A673 (cell line): Measurements from ENCODE around the gene SOX21. TPM values are rescaled to one million over a fixed set of nuclear protein-coding genes. Genes with fewer than 3 reads are reported as not detected.

Experiments
- BruUV-seq: library from RNA; stranded (reverse); fragments of 400-500 nt; replicated peaks from 2 replicates; lab custom pipeline; 2021; lab: Mats Ljungman, UMichigan
- CTCF ChIA-PET: fragments of 300-600 bp; sonication (Branson Sonifier 250); formaldehyde crosslinking; loops from one replicate; lab custom pipeline; 2022; ENCODE audit warnings: antibody characterized with exemption; lab: Charles Lee
- POLR2A ChIA-PET: fragments of 300-600 bp; sonication (Branson Sonifier 250); formaldehyde crosslinking; loops from one replicate; lab custom pipeline; 2022; ENCODE audit warnings: antibody characterized with exemption; ENCODE audit not compliant: low non-redundant PET; lab: Charles Lee
- DNase-seq: peaks from one replicate; pipeline ENCODE4 v3.0.0-alpha.2; 2015; ENCODE audit warnings: low spot score
- H3K27ac ChIP-seq: fragments of 200-600 bp; sonication (generic); 2 replicates; pipeline ENCODE4 v1.5.1; 2016; ENCODE audit warnings: mixed run types, low read depth, mild to moderate bottlenecking, mixed read lengths, antibody characterized with exemption, low read length; ENCODE audit not compliant: poor library complexity, severe bottlenecking
- H3K27me3 ChIP-seq: fragments of 200-600 bp; sonication (generic); replicated peaks from 2 replicates; pipeline ENCODE4 v1.6.1; 2017; ENCODE audit warnings: mixed run types, low read depth, mild to moderate bottlenecking, mixed read lengths, antibody characterized with exemption, low read length; ENCODE audit not compliant: insufficient read depth, poor library complexity
- H3K36me3 ChIP-seq: fragments of 200-600 bp; sonication (generic); 2 replicates; pipeline ENCODE4 v1.6.1; 2016; ENCODE audit warnings: mixed run types, mild to moderate bottlenecking, mixed read lengths, antibody characterized with exemption, low read length; ENCODE audit not compliant: insufficient read depth, poor library complexity, severe bottlenecking
- H3K4me1 ChIP-seq: fragments of 200-600 bp; sonication (generic); 2 replicates; pipeline ENCODE4 v1.6.1; 2017; ENCODE audit warnings: mixed run types, mild to moderate bottlenecking, mixed read lengths, antibody characterized with exemption, low read length; ENCODE audit not compliant: insufficient read depth, poor library complexity, severe bottlenecking
- H3K4me3 ChIP-seq: fragments of 200-600 bp; sonication (generic); 2 replicates; pipeline ENCODE4 v1.5.1; 2016; ENCODE audit warnings: low read depth, mixed run types, mild to moderate bottlenecking, mixed read lengths, low read length; ENCODE audit not compliant: poor library complexity, severe bottlenecking
- H3K9me3 ChIP-seq: fragments of 200-600 bp; sonication (generic); 2 replicates; pipeline ENCODE4 v1.6.1; 2016; ENCODE audit warnings: mixed run types, low read depth, mild to moderate bottlenecking, mixed read lengths, antibody characterized with exemption, low read length; ENCODE audit not compliant: poor library complexity, severe bottlenecking
- CTCF ChIP-seq: fragments of 300-800, 200-600 bp; sonication (generic); conservative IDR thresholded peaks from 2 replicates; pipeline ENCODE4 v1.5.1; 2017; ENCODE audit warnings: low read depth, mild to moderate bottlenecking, antibody characterized with exemption, low read length, moderate library complexity, mixed read lengths
- EZH2 ChIP-seq: fragments of 200-600 bp; sonication (generic); IDR thresholded peaks from 2 replicates; pipeline ENCODE4 v1.6.1; 2017; ENCODE audit warnings: borderline replicate concordance, low read depth, mild to moderate bottlenecking, mixed read lengths, antibody characterized with exemption, low read length; ENCODE audit not compliant: poor library complexity, severe bottlenecking
- intact Hi-C: fragments of 100-400 bp; cut with micrococcal nuclease; formaldehyde crosslinking; loops from one replicate; pipeline ENCODE4 v1.10.0; 2022; ENCODE audit not compliant: unreplicated experiment
- total RNA-seq: library from RNA; stranded (reverse); gene quantifications from 2 replicates; pipeline ENCODE4 v1.2.3, GENCODE V29; 2021

SOX21 gene
- total RNA-seq, 1 experiment from 2014 or later = not detected

- Histone ChIP-seq H3K27me3 (peaks cover 98% of the 10 kb centered on the region), H3K9me3 (no peaks in the 10 kb centered on the region), H3K4me3 (no peak overlapping the region), H3K4me1 (no peaks in the 10 kb centered on the region), H3K36me3 (no peaks in the 10 kb centered on the region), H3K27ac (no peak overlapping the region)
- TF ChIP-seq EZH2 (no peak), CTCF (no peak)
- CTCF ChIA-PET = no interaction called here
- POLR2A ChIA-PET = no interaction called here
- no peak for DNase-seq
- no TSS peak for BruUV-seq
- intact Hi-C loops = no loop called here
Measured at GRCh38 chr13:94701313-94702180, 10.8 kb downstream of the SOX21 start.

GRCh38 chr13:94700536-94700935 is 11.8 kb downstream of the SOX21 start:
- peaks cover 94% of the 10 kb centered on the region for H3K27me3 ChIP-seq
- BruUV-seq = no TSS peak

GRCh38 chr13:94700051-94700535 is 12.3 kb downstream of the SOX21 start:
- H3K9me3 ChIP-seq = no peaks in the 10 kb centered on the region
- H3K36me3 ChIP-seq = no peaks in the 10 kb centered on the region
- no peak for DNase-seq
- no peak overlapping the region for H3K4me3 ChIP-seq
- H3K27ac ChIP-seq = no peak overlapping the region
- POLR2A ChIA-PET = no interaction called here
- H3K27me3 ChIP-seq = peaks cover 89% of the 10 kb centered on the region
- CTCF ChIA-PET = no interaction called here
- no TSS peak for BruUV-seq
- TF ChIP-seq CTCF = no peak
- TF ChIP-seq EZH2 = no peak
- no peaks in the 10 kb centered on the region for H3K4me1 ChIP-seq
- intact Hi-C loops = no loop called here

More at GRCh38 chr13:94700536-94700935, 11.8 kb downstream of the SOX21 start:
- intact Hi-C loops = no loop called here
- Histone ChIP-seq H3K36me3 (no peaks in the 10 kb centered on the region), H3K4me1 (no peaks in the 10 kb centered on the region), H3K9me3 (no peaks in the 10 kb centered on the region), H3K4me3 (no peak overlapping the region), H3K27ac (no peak overlapping the region)
- TF ChIP-seq EZH2 = no peak
- no peak for DNase-seq
- ChIA-PET POLR2A (no interaction called here), CTCF (no interaction called here)
